IMR-90 (cell line): ENCODE results near the gene HORMAD2. TPM values are rescaled to one million over a fixed set of nuclear protein-coding genes. Genes with fewer than 3 reads are reported as not detected.

Source experiments
- ATAC-seq: fragments of 200-7000 bp; cut with Tn5 transposase; 2 replicates; pipeline ENCODE4 v1.9.1; 2020; ENCODE audit warnings: low read depth, mild to moderate bottlenecking, moderate library complexity
- BruUV-seq: library from RNA; stranded (reverse); fragments of 400-500 nt; replicated peaks from 2 replicates; lab custom pipeline; 2021; lab: Mats Ljungman, UMichigan
- CTCF ChIA-PET: fragments of 300-600 bp; formaldehyde crosslinking; extraction: SDS; loops from one replicate; lab custom pipeline; 2021; ENCODE audit warnings: antibody characterized with exemption; lab: Yijun Ruan, JAX
- POLR2A ChIA-PET: fragments of 300-600 bp; sonication (Branson Sonifier 250); formaldehyde crosslinking; loops from one replicate; lab custom pipeline; 2022; ENCODE audit warnings: antibody characterized with exemption; ENCODE audit not compliant: unreplicated experiment; lab: Charles Lee
- DNase-seq: peaks from one replicate; pipeline ENCODE4 v3.0.0; 2013
- H2AFZ ChIP-seq: replicated peaks from 2 replicates; pipeline ENCODE3; 2013; ENCODE audit warnings: low read length, mild to moderate bottlenecking; ENCODE audit not compliant: poor library complexity
- H2AK5ac ChIP-seq: 2 replicates; pipeline ENCODE4 v1.6.1; 2013; ENCODE audit warnings: low read depth, low read length, inconsistent platforms
- H2AK9ac ChIP-seq: replicated peaks from 2 replicates; pipeline ENCODE3; 2013; ENCODE audit warnings: mild to moderate bottlenecking, low read depth, low read length, moderate library complexity; ENCODE audit not compliant: poor library complexity
- H2BK120ac ChIP-seq: 2 replicates; pipeline ENCODE4 v1.6.1; 2013; ENCODE audit warnings: low read depth, low read length, inconsistent platforms
- H2BK15ac ChIP-seq: 3 replicates; pipeline ENCODE4 v1.6.1; 2013; ENCODE audit warnings: low read depth, low read length, inconsistent platforms
- H2BK20ac ChIP-seq: 2 replicates; pipeline ENCODE4 v1.6.1; 2013; ENCODE audit warnings: low read depth, mild to moderate bottlenecking, inconsistent platforms, low read length, moderate library complexity
- H2BK5ac ChIP-seq: 2 replicates; pipeline ENCODE4 v1.6.1; 2013; ENCODE audit warnings: mild to moderate bottlenecking, low read depth, low read length, inconsistent platforms; ENCODE audit not compliant: poor library complexity, severe bottlenecking
- H3K14ac ChIP-seq: replicated peaks from 2 replicates; pipeline ENCODE4 v1.6.1; 2013; ENCODE audit warnings: low read depth, low read length, inconsistent platforms
- H3K18ac ChIP-seq: 2 replicates; pipeline ENCODE4 v1.6.1; 2013; ENCODE audit warnings: low read depth, low read length, control low read depth
- H3K23ac ChIP-seq: 2 replicates; pipeline ENCODE4 v1.6.1; 2013; ENCODE audit warnings: low read depth, low read length, inconsistent platforms
- H3K27ac ChIP-seq: 2 replicates; pipeline ENCODE4 v1.5.1; 2013; ENCODE audit warnings: mild to moderate bottlenecking, control low read depth, low read length; ENCODE audit not compliant: insufficient read depth
- H3K27me3 ChIP-seq: 2 replicates; pipeline ENCODE4 v1.6.1; 2013; ENCODE audit warnings: low read length; ENCODE audit not compliant: control insufficient read depth, insufficient read depth
- H3K36me3 ChIP-seq: 2 replicates; pipeline ENCODE4 v1.6.1; 2013; ENCODE audit warnings: low read length, mixed read lengths; ENCODE audit not compliant: control insufficient read depth, insufficient read depth
- H3K4ac ChIP-seq: 2 replicates; pipeline ENCODE4 v1.6.1; 2013; ENCODE audit warnings: low read depth, low read length, inconsistent platforms
- H3K4me1 ChIP-seq: 2 replicates; pipeline ENCODE4 v1.6.1; 2013; ENCODE audit warnings: low read length, mixed read lengths; ENCODE audit not compliant: control insufficient read depth, insufficient read depth
- H3K4me2 ChIP-seq: 2 replicates; pipeline ENCODE4 v1.6.1; 2013; ENCODE audit warnings: low read depth, mild to moderate bottlenecking, control low read depth, low read length, moderate library complexity
- H3K4me3 ChIP-seq: 2 replicates; pipeline ENCODE4 v1.5.1; 2013; ENCODE audit warnings: low read depth, mild to moderate bottlenecking, control low read depth, low read length, moderate library complexity; ENCODE audit not compliant: insufficient read depth
- H3K56ac ChIP-seq: 2 replicates; pipeline ENCODE4 v1.6.1; 2013; ENCODE audit warnings: low read length, inconsistent platforms; ENCODE audit not compliant: insufficient read depth; ENCODE audit errors: extremely low read depth
- H3K79me1 ChIP-seq, 2 experiments: 2 replicates each; pipeline ENCODE4 v1.6.1; 2013; ENCODE audit warnings: low read length in 2 of 2, inconsistent platforms in 1 of 2, low read depth in 1 of 2
- H3K9ac ChIP-seq: 2 replicates; pipeline ENCODE4 v1.6.1; 2013; ENCODE audit warnings: low read depth, low read length, control low read depth
- H3K9me1 ChIP-seq: 2 replicates; pipeline ENCODE4 v1.6.1; 2013; ENCODE audit warnings: low read length, inconsistent platforms; ENCODE audit not compliant: insufficient read depth
- H3K9me3 ChIP-seq: 2 replicates; pipeline ENCODE4 v1.6.1; 2013; ENCODE audit warnings: low read length; ENCODE audit not compliant: control insufficient read depth, insufficient read depth
- H4K20me1 ChIP-seq: 2 replicates; pipeline ENCODE4 v1.6.1; 2013; ENCODE audit warnings: low read length, inconsistent platforms; ENCODE audit not compliant: insufficient read depth
- H4K5ac ChIP-seq: 2 replicates; pipeline ENCODE4 v1.6.1; 2013; ENCODE audit warnings: mild to moderate bottlenecking, low read depth, low read length, control low read depth
- H4K8ac ChIP-seq, 2 experiments: 2 replicates each; pipeline ENCODE4 v1.6.1; 2013; ENCODE audit warnings: low read depth in 2 of 2, low read length in 2 of 2, control low read depth in 1 of 2, inconsistent platforms in 1 of 2
- H4K91ac ChIP-seq: 2 replicates; pipeline ENCODE4 v1.6.1; 2013; ENCODE audit warnings: low read depth, low read length, inconsistent platforms; ENCODE audit not compliant: insufficient read depth
- BHLHE40 ChIP-seq: fragments of 150-350 bp; IDR thresholded peaks from 2 replicates; pipeline ENCODE4 v1.6.1; 2016; ENCODE audit warnings: mild to moderate bottlenecking, low read depth, low read length
- CTCF ChIP-seq: conservative IDR thresholded peaks from 2 replicates; pipeline ENCODE4 v1.5.1; 2012; ENCODE audit warnings: mild to moderate bottlenecking, low read depth, low read length, improper control_type of control experiment
- ELK1 ChIP-seq: fragments of 150-350 bp; IDR thresholded peaks from 2 replicates; pipeline ENCODE4 v1.6.1; 2016; ENCODE audit warnings: low read depth, mild to moderate bottlenecking, low read length, moderate library complexity, borderline replicate concordance
- MAFK ChIP-seq: IDR thresholded peaks from 2 replicates; pipeline ENCODE4 v1.6.1; 2012; ENCODE audit warnings: low read depth, low read length, improper control_type of control experiment
- MAZ ChIP-seq: IDR thresholded peaks from 2 replicates; pipeline ENCODE4 v1.6.1; 2012; ENCODE audit warnings: low read depth, mild to moderate bottlenecking, low read length, improper control_type of control experiment, moderate library complexity, borderline replicate concordance
- MXI1 ChIP-seq: IDR thresholded peaks from 2 replicates; pipeline ENCODE4 v1.6.1; 2012; ENCODE audit warnings: low read depth, mild to moderate bottlenecking, low read length, moderate library complexity, borderline replicate concordance
- NFE2L2 ChIP-seq: fragments of 150-350 bp; IDR thresholded peaks from 2 replicates; pipeline ENCODE4 v1.6.1; 2016; ENCODE audit warnings: low read depth, mild to moderate bottlenecking, low read length
- RAD21 ChIP-seq: IDR thresholded peaks from 2 replicates; pipeline ENCODE4 v1.6.1; 2012; ENCODE audit warnings: low read length, improper control_type of control experiment
- RCOR1 ChIP-seq: IDR thresholded peaks from 2 replicates; pipeline ENCODE4 v1.6.1; 2012; ENCODE audit warnings: mild to moderate bottlenecking, low read length, improper control_type of control experiment; ENCODE audit not compliant: insufficient replicate concordance
- RFX5 ChIP-seq: IDR thresholded peaks from 2 replicates; pipeline ENCODE4 v1.8.0; 2012; ENCODE audit warnings: low read depth, mild to moderate bottlenecking, low read length, moderate library complexity
- WGBS, 2 experiments: methylation state at CpG; one replicate each; pipeline versions ENCODE4 v1.1.5 to v1.1.7; 2013; ENCODE audit warnings: missing lambda C conversion rate in 2 of 2; ENCODE audit not compliant: insufficient read length in 1 of 2; ENCODE audit errors: extremely low coverage in 2 of 2; 5-methylcytosine and 5-hydroxymethylcytosine counted together
- dilution Hi-C: fragments of 300-500 bp; cut with HindIII; formaldehyde crosslinking; loops from one replicate; pipeline ENCODE4 v1.14.3; 2018; ENCODE audit warnings: low sequenced_read_pairs; ENCODE audit not compliant: unreplicated experiment
- in situ Hi-C: fragments of 300-500 bp; cut with MboI; formaldehyde crosslinking; loops from 3 replicates; pipeline ENCODE4 v1.14.3; 2019; ENCODE audit warnings: low sequenced_read_pairs, inconsistent platforms, mixed read lengths
- intact Hi-C: fragments of 100-400 bp; cut with micrococcal nuclease; formaldehyde crosslinking; loops from 2 replicates; pipeline ENCODE4 v1.10.0; 2022
- polyA plus RNA-seq, 3 experiments: library from polyadenylated mRNA; depleted of rRNA; stranded (reverse); fragments of >200 nt; gene quantifications; 2 replicates each; pipeline ENCODE4 v1.2.3, GENCODE V29; 2012; ENCODE audit warnings: low replicate concordance in 1 of 3
- total RNA-seq: library from RNA; depleted of rRNA; stranded (reverse); fragments of >200 nt; gene quantifications from 2 replicates; pipeline ENCODE4 v1.2.3, GENCODE V29; 2012

The HORMAD2 gene
- total and polyA plus RNA-seq, 2 of the 4 experiments (the other 2 are of a cell fraction), result not detected

- peak overlapping the region; percentile 49 for H2AFZ ChIP-seq
- in situ Hi-C loops, result no loop called here
- H3K4me2 ChIP-seq, result no peak overlapping the region
- H3K4me3 ChIP-seq, result no peak overlapping the region
- H3K9ac ChIP-seq, result no peak overlapping the region
- H3K56ac ChIP-seq, result no peak overlapping the region
- no peaks in the 10 kb centered on the region for H3K27me3 ChIP-seq
- ATAC-seq (no peak), DNase-seq (no peak)
- no peaks in the 10 kb centered on the region for H4K20me1 ChIP-seq
- peak overlapping the region; percentile 95 for H2AK5ac ChIP-seq
- peak overlapping the region; percentile 27 for H4K5ac ChIP-seq
- H3K18ac ChIP-seq, result peak overlapping the region; percentile 11; the same call in 1 of the 2 replicates
- no peak overlapping the region; a peak in 1 of 4 replicates for H4K8ac ChIP-seq
- peaks cover 18% of the 10 kb centered on the region for H3K4me1 ChIP-seq
- H3K36me3 ChIP-seq, result no peaks in the 10 kb centered on the region
- WGBS, 2 experiments, result 76% methylated on average over 6 of the region's 12 CpGs; no CpG with 5 or more reads in 1 of the 2 experiments
- H3K79me1 ChIP-seq, result 0 out of 4 replicates have a peak, but pooled peaks cover 0 to 5% of the 10 kb centered on the region in 2 experiments
- dilution Hi-C loops, result no loop called here
- no peak overlapping the region for H3K23ac ChIP-seq
- TF ChIP-seq RFX5 (no peak), BHLHE40 (no peak), MAFK (no peak), RCOR1 (no peak), MXI1 (no peak), ELK1 (no peak), RAD21 (no peak), MAZ (no peak), NFE2L2 (no peak), CTCF (no peak)
- H3K9me1 ChIP-seq, result peaks cover 14% of the 10 kb centered on the region
- no peak overlapping the region; the same call in 1 of the 2 replicates for H3K14ac ChIP-seq
- peak overlapping the region; percentile 55 for H3K4ac ChIP-seq
- peak overlapping the region; percentile 89 for H2AK9ac ChIP-seq
- H2BK120ac ChIP-seq, result peak overlapping the region; percentile 25
- peak overlapping the region; percentile 46 for H4K91ac ChIP-seq
- H3K9me3 ChIP-seq, result no peaks in the 10 kb centered on the region
- H2BK15ac ChIP-seq, result peak overlapping the region; percentile 73; the same call in 2 of the 3 replicates
- H2BK5ac ChIP-seq, result peak overlapping the region; percentile 20
- ChIA-PET CTCF (no interaction called here), POLR2A (interaction anchor here (0.6 kb wide), 1 partner anchor 12 kb away, joined by 3 read pairs; no protein-coding TSS in a partner anchor)
- BruUV-seq, result no TSS peak
- intact Hi-C loops, result no loop called here
- no peak overlapping the region for H3K27ac ChIP-seq
- H2BK20ac ChIP-seq, result peak overlapping the region; percentile 69
These were observed 134.6 kb downstream of the HORMAD2 start for GRCh38 chr22:30214703-30215407.
